Daoy (cell line): ENCODE measurements around the gene TCTA. TPM values are rescaled to one million over a fixed set of nuclear protein-coding genes. Genes with fewer than 3 reads are reported as not detected.

Source experiments
- DNase-seq: peaks from one replicate; pipeline ENCODE4 v3.0.0-alpha.2; 2015; ENCODE audit warnings: low read depth
- total RNA-seq: library from RNA; depleted of rRNA; stranded (reverse); fragments of >200 nt; shearing (Covaris generic); gene quantifications from 2 replicates; pipeline ENCODE4 v1.2.3, GENCODE V29; 2014; rRNA removed

TCTA gene
- total RNA-seq, 1 experiment from 2014 or later, result 10.2 TPM

DNA sequence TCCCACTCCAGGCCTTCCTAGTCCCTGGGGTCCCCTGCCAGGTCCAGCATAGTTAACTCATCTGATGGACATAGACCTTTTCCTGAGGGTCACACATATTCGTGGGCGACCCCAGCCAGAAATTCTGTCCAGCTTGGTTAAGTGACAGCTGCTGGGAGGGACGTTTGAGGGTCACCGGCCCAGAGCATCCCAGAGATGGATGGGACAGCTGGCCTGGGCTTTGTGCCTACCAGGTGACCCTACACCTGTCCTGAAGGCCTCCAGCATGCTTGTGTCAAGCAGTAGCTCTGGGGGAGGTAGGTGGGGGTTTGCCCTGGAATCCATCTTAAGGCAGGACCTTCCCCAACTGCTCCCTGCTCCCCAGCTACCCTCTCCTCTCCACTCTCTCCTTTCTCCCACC lies 48.7 kb downstream of the TCTA start:
- no peak for DNase-seq

- DNase-seq, result peak; percentile 21
These were observed 49.4 kb downstream of the TCTA start for GRCh38 chr3:49461443-49462171.

GRCh38 chr3:49462222-49462621 lies 50.0 kb downstream of the TCTA start:
- peak; percentile 42 for DNase-seq

- peak; percentile 4 for DNase-seq
These were observed 53.2 kb downstream of the TCTA start for GRCh38 chr3:49465270-49466034.

Other genes with a start within 250 kb of the TCTA start
- 18.6 and 21.2 TPM in 2 replicates for gene CCDC71, start 246.1 kb upstream of the TCTA start, total RNA-seq
- gene KLHDC8B, start 240.8 kb upstream of the TCTA start, total RNA-seq, result 2.1 and 3.2 TPM in 2 replicates
- 0.74 and 0.86 TPM in 2 replicates for gene C3orf62, start 135.2 kb upstream of the TCTA start, total RNA-seq
- gene USP4, start 72.4 kb upstream of the TCTA start, total RNA-seq, result 8.9 and 10.2 TPM in 2 replicates
- 240 and 299 TPM in 2 replicates for gene GPX1, start 54.1 kb upstream of the TCTA start, total RNA-seq
- gene RHOA, start 447 bp upstream of the TCTA start, total RNA-seq, result 273 and 298 TPM in 2 replicates
- gene AMT, start 10.1 kb downstream of the TCTA start, total RNA-seq, result 0.06 TPM in 1 of 2 replicates, not detected in the other
- gene NICN1, start 16.9 kb downstream of the TCTA start, total RNA-seq, result 1.3 and 2.8 TPM in 2 replicates
- gene DAG1, start 57.8 kb downstream of the TCTA start, total RNA-seq, result 20.8 and 27.7 TPM in 2 replicates
- 0.18 and 0.29 TPM in 2 replicates for gene BSN, start 142.1 kb downstream of the TCTA start, total RNA-seq